Measurements from ENCODE around the gene PRKAA1. TPM values are rescaled to one million over a fixed set of nuclear protein-coding genes. Genes with fewer than 3 reads are reported as not detected.
"Not testable (repeated sequence)": the region's sequence is repeated elsewhere in the genome, so short reads cannot be mapped to it uniquely, and the experiment has no call there.

Gene PRKAA1
- total and polyA plus RNA-seq, 2 donors (not counting 1 experiment from before 2014, with no cell fraction given): 39.9 to 107 TPM

DNA sequence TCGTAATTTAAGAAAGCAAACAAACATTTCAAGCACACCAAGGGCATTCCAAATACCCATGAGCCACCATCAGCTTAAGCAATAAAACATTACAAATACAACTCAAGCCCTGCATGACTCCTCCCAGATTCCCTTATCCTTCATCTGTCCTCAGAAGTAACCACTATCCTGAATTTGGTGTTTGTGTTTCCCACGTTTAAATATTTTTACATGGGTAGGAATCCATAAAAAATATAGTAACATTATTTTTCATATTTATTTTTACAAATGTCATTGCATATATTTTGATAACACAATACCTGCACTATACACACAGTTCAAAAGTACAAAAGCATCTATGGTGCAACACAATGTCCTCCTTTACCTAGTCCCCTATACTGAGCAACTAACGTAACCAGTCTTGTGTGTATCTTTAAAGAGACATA, 6.4 kb downstream of the PRKAA1 start:
- Mint-ChIP-seq H3K27ac (no peak overlapping the region), H3K9me3 (ENCODE audit: insufficient read depth) (no peaks in the 10 kb centered on the region), H3K27me3 (no peaks in the 10 kb centered on the region), H3K4me1 (peaks cover 58% of the 10 kb centered on the region), H3K4me3 (no peak overlapping the region)
- CTCF ChIA-PET: no interaction called here
- DNase-seq: no peak
- no peaks in the 10 kb centered on the region for H3K27me3 ChIP-seq (replicated peaks in 1 of 4; ENCODE audit: control extremely low read depth in 1 of 4, control insufficient read depth in 3 of 4, insufficient read depth in 4 of 4, low read length in 3 of 4)
- H3K9me3 ChIP-seq (ENCODE audit: control extremely low read depth in 1 of 3, control insufficient read depth in 2 of 3, insufficient read depth in 1 of 3, low read length in 2 of 3): peaks cover 0 to 4% (median 0%) of the 10 kb centered on the region in 3 donors
- H2AFZ ChIP-seq (ENCODE audit: insufficient read depth, low read depth, low read length, poor library complexity, severe bottlenecking): no peak overlapping the region
- H3K79me2 ChIP-seq (ENCODE audit: control insufficient read depth, insufficient read depth, low read length): peaks cover 98% of the 10 kb centered on the region
- TF ChIP-seq, protein P1, sequence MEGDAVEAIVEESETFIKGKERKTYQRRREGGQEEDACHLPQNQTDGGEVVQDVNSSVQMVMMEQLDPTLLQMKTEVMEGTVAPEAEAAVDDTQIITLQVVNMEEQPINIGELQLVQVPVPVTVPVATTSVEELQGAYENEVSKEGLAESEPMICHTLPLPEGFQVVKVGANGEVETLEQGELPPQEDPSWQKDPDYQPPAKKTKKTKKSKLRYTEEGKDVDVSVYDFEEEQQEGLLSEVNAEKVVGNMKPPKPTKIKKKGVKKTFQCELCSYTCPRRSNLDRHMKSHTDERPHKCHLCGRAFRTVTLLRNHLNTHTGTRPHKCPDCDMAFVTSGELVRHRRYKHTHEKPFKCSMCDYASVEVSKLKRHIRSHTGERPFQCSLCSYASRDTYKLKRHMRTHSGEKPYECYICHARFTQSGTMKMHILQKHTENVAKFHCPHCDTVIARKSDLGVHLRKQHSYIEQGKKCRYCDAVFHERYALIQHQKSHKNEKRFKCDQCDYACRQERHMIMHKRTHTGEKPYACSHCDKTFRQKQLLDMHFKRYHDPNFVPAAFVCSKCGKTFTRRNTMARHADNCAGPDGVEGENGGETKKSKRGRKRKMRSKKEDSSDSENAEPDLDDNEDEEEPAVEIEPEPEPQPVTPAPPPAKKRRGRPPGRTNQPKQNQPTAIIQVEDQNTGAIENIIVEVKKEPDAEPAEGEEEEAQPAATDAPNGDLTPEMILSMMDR (IDR thresholded peaks at IDR 0.05): no peak
- TF ChIP-seq EZH2 (IDR thresholded peaks at IDR 0.05; ENCODE audit: borderline replicate concordance, insufficient read depth, low read depth, low read length, poor library complexity, severe bottlenecking): no peak
- intact Hi-C loops (cut with micrococcal nuclease): no loop called here
- H3K27ac ChIP-seq (ENCODE audit: low read length in 2 of 2): no peak overlapping the region
- peaks cover 75% of the 10 kb centered on the region for H4K20me1 ChIP-seq (ENCODE audit: control insufficient read depth, insufficient read depth, low read length, poor library complexity, severe bottlenecking)
- no peak for ATAC-seq (ENCODE audit: low read depth)
- no peak overlapping the region for H3K4me3 ChIP-seq (ENCODE audit: control extremely low read depth in 1 of 5, extremely low read depth in 1 of 5, insufficient read depth in 1 of 5, low read depth in 2 of 5, low read length in 4 of 5)
- no peak overlapping the region for H3K9ac ChIP-seq (ENCODE audit: low read length)
- POLR2A ChIA-PET: no interaction called here
- H3K4me1 ChIP-seq (ENCODE audit: control insufficient read depth in 2 of 2, insufficient read depth in 2 of 2, low read length in 2 of 2): peaks cover 6 to 9% of the 10 kb centered on the region in 2 donors
- no CpG with 5 or more reads among the region's 3 CpGs for WGBS (ENCODE audit: insufficient coverage)
- no peak overlapping the region for H3K4me2 ChIP-seq (replicated peaks; ENCODE audit: low read depth, low read length, poor library complexity, severe bottlenecking)
- H3K36me3 ChIP-seq (replicated peaks in 1 of 2; ENCODE audit: control extremely low read depth in 1 of 2, control insufficient read depth in 1 of 2, extremely low read depth in 1 of 2, insufficient read depth in 2 of 2, low read length in 1 of 2): peaks cover 1 to 3% of the 10 kb centered on the region in 2 experiments

DNA sequence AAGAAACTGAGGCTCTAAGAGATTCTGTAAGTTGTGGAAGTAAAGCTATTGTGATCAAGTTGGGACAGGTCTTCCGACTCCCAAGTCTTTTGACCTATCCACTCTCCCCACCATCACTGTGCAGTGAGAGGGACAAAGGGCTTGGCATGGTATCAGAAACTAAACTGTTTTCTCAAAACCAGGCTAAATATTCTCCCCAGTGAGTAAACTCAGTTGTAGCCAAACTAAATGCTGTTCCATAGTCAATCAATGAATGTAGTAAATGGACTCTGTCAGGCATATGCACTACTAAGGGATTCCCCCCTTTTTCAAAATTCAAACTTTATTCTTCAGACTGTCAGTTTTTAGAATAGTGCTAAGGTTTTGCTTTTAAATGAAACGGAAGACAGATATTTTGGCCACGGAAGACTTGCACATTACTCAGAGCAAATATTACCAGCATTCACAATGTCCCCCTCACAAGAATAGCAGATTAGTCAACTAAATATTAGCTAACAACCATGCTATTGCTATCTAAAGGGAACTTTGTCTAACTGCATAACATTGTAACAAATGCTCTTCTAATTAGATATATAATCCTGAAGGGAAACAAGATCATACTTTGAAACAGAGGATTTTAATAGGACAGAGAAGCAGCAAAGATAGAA, 7.1 kb downstream of the PRKAA1 start:
- no CpG with 5 or more reads among the region's 3 CpGs for WGBS (ENCODE audit: insufficient coverage)
- H3K4me3 ChIP-seq (ENCODE audit: control extremely low read depth in 1 of 5, extremely low read depth in 1 of 5, insufficient read depth in 1 of 5, low read depth in 2 of 5, low read length in 4 of 5): no peak overlapping the region
- POLR2A ChIA-PET: interaction anchor here (0.6 kb wide), 1 partner anchor 1267 kb away, joined by 3 read pairs; no protein-coding TSS in a partner anchor
- Mint-ChIP-seq H3K27ac (no peak overlapping the region), H3K4me1 (peaks cover 55% of the 10 kb centered on the region), H3K4me3 (no peak overlapping the region), H3K9me3 (ENCODE audit: insufficient read depth) (no peaks in the 10 kb centered on the region), H3K27me3 (no peaks in the 10 kb centered on the region)
- H3K27ac ChIP-seq (ENCODE audit: low read length in 2 of 2): no peak overlapping the region
- TF ChIP-seq, protein P1 (IDR thresholded peaks at IDR 0.05): no peak
- no peak for TF ChIP-seq EZH2 (IDR thresholded peaks at IDR 0.05; ENCODE audit: borderline replicate concordance, insufficient read depth, low read depth, low read length, poor library complexity, severe bottlenecking)
- intact Hi-C loops (cut with micrococcal nuclease): no loop called here
- no peaks in the 10 kb centered on the region for H3K27me3 ChIP-seq (replicated peaks in 1 of 4; ENCODE audit: control extremely low read depth in 1 of 4, control insufficient read depth in 3 of 4, insufficient read depth in 4 of 4, low read length in 3 of 4)
- H3K9ac ChIP-seq (ENCODE audit: low read length): no peak overlapping the region
- H2AFZ ChIP-seq (ENCODE audit: insufficient read depth, low read depth, low read length, poor library complexity, severe bottlenecking): no peak overlapping the region
- peaks cover 1 to 3% of the 10 kb centered on the region in 2 experiments for H3K36me3 ChIP-seq (replicated peaks in 1 of 2; ENCODE audit: control extremely low read depth in 1 of 2, control insufficient read depth in 1 of 2, extremely low read depth in 1 of 2, insufficient read depth in 2 of 2, low read length in 1 of 2)
- H3K79me2 ChIP-seq (ENCODE audit: control insufficient read depth, insufficient read depth, low read length): peaks cover 98% of the 10 kb centered on the region
- CTCF ChIA-PET: interaction anchor here (1.0 kb wide), 1 partner anchor 88 kb away, joined by 3 read pairs; no protein-coding TSS in a partner anchor
- DNase-seq (no peak), ATAC-seq (ENCODE audit: low read depth) (no peak)
- peaks cover 0 to 3% of the 10 kb centered on the region in 2 donors for H3K4me1 ChIP-seq (ENCODE audit: control insufficient read depth in 2 of 2, insufficient read depth in 2 of 2, low read length in 2 of 2)
- peaks cover 75% of the 10 kb centered on the region for H4K20me1 ChIP-seq (ENCODE audit: control insufficient read depth, insufficient read depth, low read length, poor library complexity, severe bottlenecking)
- peaks cover 0 to 4% (median 0%) of the 10 kb centered on the region in 3 donors for H3K9me3 ChIP-seq (ENCODE audit: control extremely low read depth in 1 of 3, control insufficient read depth in 2 of 3, insufficient read depth in 1 of 3, low read length in 2 of 3)
- H3K4me2 ChIP-seq (replicated peaks; ENCODE audit: low read depth, low read length, poor library complexity, severe bottlenecking): no peak overlapping the region

DNA sequence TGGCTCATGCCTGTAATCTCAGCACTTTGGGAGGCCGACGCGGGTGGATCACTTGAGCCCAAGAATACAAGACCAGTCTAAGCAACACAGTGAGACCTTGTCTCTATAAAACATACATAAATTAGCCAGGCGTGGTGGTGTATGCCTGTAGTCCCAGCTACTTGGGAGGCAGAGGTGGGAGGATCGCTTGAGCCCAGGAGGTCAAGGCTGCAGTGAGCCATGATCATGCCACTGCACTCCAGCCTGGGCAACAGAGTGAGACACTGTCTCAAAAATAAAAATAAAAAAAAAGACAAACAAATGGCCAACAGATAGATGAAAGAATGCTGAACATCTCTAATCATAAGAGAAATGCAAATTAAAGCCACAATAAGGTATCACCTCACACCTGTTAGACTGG, 9.2 kb downstream of the PRKAA1 start:
- H3K27ac ChIP-seq (ENCODE audit: low read length in 2 of 2); intact Hi-C loops (cut with micrococcal nuclease); DNase-seq; H3K4me3 ChIP-seq (ENCODE audit: control extremely low read depth in 1 of 5, extremely low read depth in 1 of 5, insufficient read depth in 1 of 5, low read depth in 2 of 5, low read length in 4 of 5); H3K36me3 ChIP-seq (replicated peaks in 1 of 2; ENCODE audit: control extremely low read depth in 1 of 2, control insufficient read depth in 1 of 2, extremely low read depth in 1 of 2, insufficient read depth in 2 of 2, low read length in 1 of 2); ATAC-seq (ENCODE audit: low read depth); CTCF ChIA-PET; H3K4me1 ChIP-seq (ENCODE audit: control insufficient read depth in 2 of 2, insufficient read depth in 2 of 2, low read length in 2 of 2); POLR2A ChIA-PET; H3K9me3 ChIP-seq (ENCODE audit: control extremely low read depth in 1 of 3, control insufficient read depth in 2 of 3, insufficient read depth in 1 of 3, low read length in 2 of 3); H3K27me3 ChIP-seq (replicated peaks in 1 of 4; ENCODE audit: control extremely low read depth in 1 of 4, control insufficient read depth in 3 of 4, insufficient read depth in 4 of 4, low read length in 3 of 4); H3K9me3 Mint-ChIP-seq (ENCODE audit: insufficient read depth); H3K27me3 Mint-ChIP-seq; H3K9ac ChIP-seq (ENCODE audit: low read length); H3K4me3 Mint-ChIP-seq; H3K4me2 ChIP-seq (replicated peaks; ENCODE audit: low read depth, low read length, poor library complexity, severe bottlenecking); H3K27ac Mint-ChIP-seq; H2AFZ ChIP-seq (ENCODE audit: insufficient read depth, low read depth, low read length, poor library complexity, severe bottlenecking): not testable (repeated sequence)
- peaks cover 97% of the 10 kb centered on the region for H3K79me2 ChIP-seq (ENCODE audit: control insufficient read depth, insufficient read depth, low read length)
- H3K4me1 Mint-ChIP-seq: peaks cover 46% of the 10 kb centered on the region
- peaks cover 79% of the 10 kb centered on the region for H4K20me1 ChIP-seq (ENCODE audit: control insufficient read depth, insufficient read depth, low read length, poor library complexity, severe bottlenecking)
- 97% methylated on average over 4 of the region's 5 CpGs for WGBS (ENCODE audit: insufficient coverage)
